T-helper 1 cell treated with Interleukin-12 subunit alpha and Interleukin-12 subunit beta and Interleukin-4 antibody, amounts not matched to agents 30 μg/mL and 1 μg/mL, for 36 hours (primary cell): ENCODE data around the gene TRPV5.

ENCODE experiments used
- H3K27ac Mint-ChIP-seq: one replicate; pipeline ENCODE4 v1.8.0; 2021; ENCODE audit warnings: mild to moderate bottlenecking, mixed read lengths
- H3K27me3 Mint-ChIP-seq: one replicate; pipeline ENCODE4 v1.8.0; 2021; ENCODE audit warnings: low read depth, mixed read lengths
- H3K36me3 Mint-ChIP-seq: one replicate; pipeline ENCODE4 v1.8.0; 2021; ENCODE audit warnings: low read depth, mixed read lengths
- H3K4me1 Mint-ChIP-seq: one replicate; pipeline ENCODE4 v1.8.0; 2021; ENCODE audit warnings: low read depth, mixed read lengths
- H3K4me3 Mint-ChIP-seq: one replicate; pipeline ENCODE4 v1.8.0; 2021; ENCODE audit warnings: mild to moderate bottlenecking, moderate library complexity, mixed read lengths
- H3K9me3 Mint-ChIP-seq: one replicate; pipeline ENCODE4 v1.8.0; 2021; ENCODE audit warnings: mixed read lengths

TRPV5 gene

DNA sequence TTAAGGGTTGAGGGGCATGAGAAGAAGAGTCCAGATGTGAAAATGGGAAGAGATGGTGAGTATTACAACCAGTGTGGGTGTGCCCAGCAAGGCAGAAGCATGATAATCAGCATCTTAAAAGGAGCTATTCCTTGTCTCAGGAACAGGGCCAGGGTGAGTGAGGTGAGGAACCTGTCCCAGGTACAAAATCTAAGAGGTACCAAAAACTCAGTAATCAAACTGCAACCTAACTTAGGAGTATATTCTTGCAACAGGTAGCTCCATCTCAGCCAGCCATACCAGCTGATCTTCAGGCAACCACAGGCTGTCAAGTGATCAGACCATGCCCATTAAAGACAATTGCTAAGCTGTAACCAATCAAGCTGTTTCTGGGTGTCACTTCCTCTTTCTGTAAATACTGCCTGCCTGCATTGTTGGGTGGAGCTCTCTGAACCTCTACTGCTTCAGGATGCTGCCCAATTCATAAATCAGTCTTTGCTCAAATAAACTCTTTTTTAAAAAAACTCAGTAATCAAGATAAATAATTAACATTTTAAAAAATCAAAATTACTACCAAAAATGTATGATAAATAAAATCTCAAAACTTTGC lies 21.2 kb upstream of the TRPV5 start:
- H3K27ac Mint-ChIP-seq: no peak overlapping the region
- peaks cover 2% of the 10 kb centered on the region for H3K36me3 Mint-ChIP-seq
- peaks cover 23% of the 10 kb centered on the region for H3K27me3 Mint-ChIP-seq
- peaks cover 17% of the 10 kb centered on the region for H3K9me3 Mint-ChIP-seq
- H3K4me3 Mint-ChIP-seq: no peak overlapping the region
- no peaks in the 10 kb centered on the region for H3K4me1 Mint-ChIP-seq

DNA sequence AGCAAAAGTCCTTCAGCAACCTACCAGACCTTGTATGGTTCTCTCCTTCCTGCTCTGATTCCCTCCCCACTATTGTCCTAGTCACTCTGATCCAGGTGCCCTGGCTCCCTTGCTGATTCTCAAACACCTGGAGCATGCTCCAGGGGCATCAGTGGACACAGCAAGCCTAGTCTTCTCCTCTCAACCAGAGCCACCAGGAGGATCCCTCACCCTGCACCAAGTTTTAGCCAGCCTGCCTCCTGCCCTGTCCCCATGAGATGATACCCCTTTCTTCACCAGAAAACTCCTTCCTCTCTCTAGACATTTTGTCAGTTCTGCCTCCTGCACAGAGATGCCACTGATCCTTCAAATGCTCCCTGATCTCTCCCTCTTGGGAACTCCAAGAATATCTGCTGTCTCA lies 16.7 kb upstream of the TRPV5 start:
- Mint-ChIP-seq H3K9me3 (peaks cover 9% of the 10 kb centered on the region), H3K4me3 (no peak overlapping the region), H3K36me3 (no peaks in the 10 kb centered on the region), H3K27ac (no peak overlapping the region), H3K27me3 (peaks cover 6% of the 10 kb centered on the region), H3K4me1 (no peaks in the 10 kb centered on the region)

GRCh38 chr7:142948603-142949002 lies 15.1 kb upstream of the TRPV5 start:
- Mint-ChIP-seq H3K36me3 (no peaks in the 10 kb centered on the region), H3K27me3 (peaks cover 6% of the 10 kb centered on the region), H3K4me1 (no peaks in the 10 kb centered on the region), H3K9me3 (no peaks in the 10 kb centered on the region), H3K4me3 (no peak overlapping the region), H3K27ac (no peak overlapping the region)

- Mint-ChIP-seq H3K9me3 (no peaks in the 10 kb centered on the region), H3K36me3 (no peaks in the 10 kb centered on the region), H3K4me1 (no peaks in the 10 kb centered on the region), H3K27me3 (no peaks in the 10 kb centered on the region), H3K27ac (no peak overlapping the region), H3K4me3 (no peak overlapping the region)
Observed at GRCh38 chr7:142945001-142945400, 11.5 kb upstream of the TRPV5 start.

DNA sequence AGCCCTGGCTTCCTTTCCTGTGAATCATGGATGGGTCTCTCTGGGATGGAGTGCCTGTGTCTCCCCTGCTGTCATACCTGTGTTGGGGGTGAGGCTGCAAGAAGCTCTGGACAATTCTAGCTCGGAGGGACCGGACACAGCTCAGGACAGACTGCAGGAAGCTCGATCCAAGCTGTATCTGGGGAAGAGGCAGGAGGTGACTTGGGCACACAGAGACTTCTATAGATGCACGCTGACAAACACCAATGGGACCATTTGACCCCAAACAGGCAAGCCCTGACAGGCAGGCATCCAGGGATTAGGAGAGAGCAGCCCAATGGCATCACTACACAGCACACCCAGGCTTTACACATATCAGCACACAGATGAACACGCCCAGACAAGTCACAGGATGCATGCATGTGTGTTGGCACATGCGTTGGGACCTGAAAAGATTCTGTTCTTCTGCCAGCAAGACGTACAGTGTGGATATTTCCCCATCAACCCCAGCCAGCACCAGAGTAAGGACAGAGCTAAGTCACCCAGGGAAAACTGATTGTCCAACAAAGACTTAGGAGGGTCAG lies 10.2 kb upstream of the TRPV5 start:
- Mint-ChIP-seq H3K27me3 (no peaks in the 10 kb centered on the region), H3K9me3 (no peaks in the 10 kb centered on the region), H3K27ac (no peak overlapping the region), H3K4me1 (no peaks in the 10 kb centered on the region), H3K36me3 (no peaks in the 10 kb centered on the region), H3K4me3 (no peak overlapping the region)

GRCh38 chr7:142942746-142943145 lies 9.2 kb upstream of the TRPV5 start:
- Mint-ChIP-seq H3K36me3 (no peaks in the 10 kb centered on the region), H3K4me1 (no peaks in the 10 kb centered on the region), H3K9me3 (no peaks in the 10 kb centered on the region), H3K27ac (no peak overlapping the region), H3K27me3 (no peaks in the 10 kb centered on the region), H3K4me3 (no peak overlapping the region)

DNA sequence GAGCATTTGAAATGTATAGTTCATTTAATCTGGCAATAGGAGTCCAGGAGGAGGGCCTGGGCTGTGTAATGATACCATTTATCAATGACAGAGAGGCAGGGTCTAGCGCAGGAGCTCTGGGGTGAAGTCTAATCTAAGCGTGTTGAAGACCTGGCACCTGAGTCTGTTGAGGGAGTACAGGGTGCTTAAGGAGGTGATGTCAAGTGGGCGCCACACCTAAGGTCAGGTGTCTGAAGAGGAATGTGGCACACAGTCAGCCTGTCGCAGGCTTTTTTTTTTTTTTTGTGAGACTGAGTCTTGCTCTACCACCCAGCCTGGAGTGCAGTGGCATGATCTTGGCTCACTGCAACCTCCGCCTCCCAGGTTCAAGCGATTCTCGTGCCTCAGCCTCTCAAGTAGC lies 8.0 kb upstream of the TRPV5 start:
- H3K27me3 Mint-ChIP-seq: no peaks in the 10 kb centered on the region
- no peak overlapping the region for H3K4me3 Mint-ChIP-seq
- H3K27ac Mint-ChIP-seq: no peak overlapping the region

DNA sequence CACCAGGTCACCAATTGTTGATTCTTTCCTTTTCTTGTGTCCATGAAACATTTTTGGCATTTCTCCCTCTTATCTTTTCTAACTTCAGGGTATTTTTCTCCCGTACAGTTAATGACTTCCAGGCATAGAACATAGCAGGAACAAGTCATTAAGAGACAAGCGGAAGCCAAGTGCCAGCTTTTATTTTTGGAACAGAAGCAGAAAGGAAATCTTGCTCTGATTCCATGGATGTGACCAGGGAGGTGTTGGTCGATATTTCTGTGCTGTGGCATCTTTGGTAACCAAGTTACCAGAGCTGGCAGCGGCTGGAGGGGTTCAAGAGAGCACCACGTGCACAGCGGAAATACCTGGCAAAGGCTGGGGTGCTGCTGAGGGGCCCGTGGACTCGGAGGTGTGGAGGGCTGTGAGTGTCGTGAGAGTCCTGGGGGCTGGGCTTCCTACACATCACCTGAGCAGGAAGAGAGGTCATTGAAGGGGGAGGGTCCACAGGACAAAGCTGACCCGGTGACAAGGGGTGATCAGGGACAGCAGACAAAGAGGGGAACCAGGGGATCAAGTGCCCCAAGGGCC lies 7.5 kb upstream of the TRPV5 start:
- H3K9me3 Mint-ChIP-seq: no peaks in the 10 kb centered on the region
- no peaks in the 10 kb centered on the region for H3K27me3 Mint-ChIP-seq
- H3K4me1 Mint-ChIP-seq: no peaks in the 10 kb centered on the region
- H3K36me3 Mint-ChIP-seq: no peaks in the 10 kb centered on the region
- no peak overlapping the region for H3K27ac Mint-ChIP-seq
- H3K4me3 Mint-ChIP-seq: no peak overlapping the region

More for the DNA sequence above, 8.0 kb upstream of the TRPV5 start:
- Mint-ChIP-seq H3K36me3 (no peaks in the 10 kb centered on the region), H3K9me3 (no peaks in the 10 kb centered on the region), H3K4me1 (no peaks in the 10 kb centered on the region)

DNA sequence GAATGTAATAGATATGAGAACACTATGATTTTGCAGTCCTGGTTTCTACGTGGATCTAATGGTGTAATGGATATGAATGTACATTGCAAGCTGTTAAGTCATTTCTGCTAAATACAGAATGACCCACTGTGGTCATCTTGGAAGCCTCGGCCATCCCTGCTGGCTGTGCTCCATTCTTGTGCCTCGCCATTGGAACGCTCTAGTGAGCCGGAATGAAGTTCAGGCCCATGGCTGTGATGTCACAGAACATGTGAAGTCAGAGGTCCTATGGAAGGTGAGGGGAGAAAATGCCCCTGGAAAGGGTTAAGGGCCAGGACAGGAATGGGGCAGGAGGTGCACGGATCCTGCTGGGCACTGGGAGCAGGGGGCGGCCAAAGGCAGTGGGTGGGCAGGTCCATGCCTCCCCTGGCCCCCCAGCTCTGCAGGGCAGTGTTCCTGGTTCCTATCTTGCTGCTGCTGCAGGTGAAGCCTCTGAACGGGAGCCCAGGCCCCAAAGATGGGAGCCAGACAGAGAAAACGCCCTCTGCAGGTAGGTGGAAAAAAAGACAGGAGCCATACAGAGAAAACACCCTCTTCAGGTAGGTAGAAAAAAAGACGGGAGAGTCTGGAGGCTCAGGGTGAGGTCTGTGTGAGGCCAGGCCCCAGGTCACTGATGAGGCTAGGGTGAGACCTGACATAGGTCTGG lies 5.8 kb upstream of the TRPV5 start, which contains the start of gene LLCFC1:
LLCFC1 (plus strand) TSS at position 259 of the 685 bp plus-strand sequence; CDS start at position 397, 138 bp downstream.
- no peaks in the 10 kb centered on the region for H3K36me3 Mint-ChIP-seq
- H3K4me1 Mint-ChIP-seq: no peaks in the 10 kb centered on the region
- no peaks in the 10 kb centered on the region for H3K27me3 Mint-ChIP-seq
- H3K27ac Mint-ChIP-seq: no peak within 1 kb of the TSS
- H3K4me3 Mint-ChIP-seq: no peak within 1 kb of the TSS
- no peaks in the 10 kb centered on the region for H3K9me3 Mint-ChIP-seq

DNA sequence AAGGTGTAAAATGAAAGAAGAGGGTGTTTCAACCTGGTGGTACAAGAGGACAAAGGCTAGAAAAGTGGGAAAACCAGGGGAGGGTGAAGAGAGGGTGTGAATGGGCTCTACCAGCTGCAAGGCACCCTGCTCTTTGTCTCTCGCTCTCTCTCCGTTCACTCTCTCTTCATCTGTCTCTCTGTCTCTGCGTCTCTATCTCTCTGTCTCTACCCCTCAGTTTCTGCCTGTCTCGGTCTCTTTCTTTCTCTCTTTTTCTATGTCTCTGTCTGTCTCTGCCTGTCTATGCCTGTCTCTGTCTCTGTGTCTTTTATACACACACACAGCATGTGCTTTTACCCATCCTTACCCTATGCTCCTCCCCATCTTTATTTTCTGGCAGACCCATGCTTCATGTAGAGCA lies 5.1 kb upstream of the TRPV5 start:
- no peaks in the 10 kb centered on the region for H3K4me1 Mint-ChIP-seq
- H3K27ac Mint-ChIP-seq: no peak overlapping the region
- no peaks in the 10 kb centered on the region for H3K27me3 Mint-ChIP-seq
- H3K36me3 Mint-ChIP-seq: no peaks in the 10 kb centered on the region
- H3K9me3 Mint-ChIP-seq: no peaks in the 10 kb centered on the region
- H3K4me3 Mint-ChIP-seq: no peak overlapping the region

GRCh38 chr7:142935941-142936565 lies 2.5 kb upstream of the TRPV5 start:
- Mint-ChIP-seq H3K27me3 (no peaks in the 10 kb centered on the region), H3K27ac (no peak overlapping the region), H3K36me3 (no peaks in the 10 kb centered on the region), H3K4me1 (no peaks in the 10 kb centered on the region), H3K9me3 (no peaks in the 10 kb centered on the region), H3K4me3 (no peak overlapping the region)

DNA sequence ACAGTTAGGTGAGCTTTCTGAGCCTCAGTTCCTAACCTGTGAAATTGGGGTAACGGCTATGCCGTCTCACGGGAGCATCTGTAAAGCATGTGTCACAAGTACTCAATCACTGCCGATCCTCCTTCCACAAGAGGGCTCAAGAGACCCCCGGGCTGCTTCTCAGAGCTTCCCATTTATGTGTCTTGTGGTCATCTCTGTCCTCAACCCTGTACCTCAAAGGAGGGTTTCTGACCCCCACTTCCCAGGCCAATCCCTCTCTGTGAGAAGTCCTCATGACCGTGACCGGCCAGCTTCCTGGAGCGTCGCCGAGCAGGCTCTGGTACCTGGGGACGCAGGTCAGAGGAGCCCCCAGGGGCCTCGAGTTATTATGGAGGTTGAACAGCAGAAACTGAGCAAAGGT lies 510 bp upstream of the TRPV5 start:
- Mint-ChIP-seq H3K9me3 (no peaks in the 10 kb centered on the region), H3K27ac (no peak overlapping the region), H3K27me3 (no peaks in the 10 kb centered on the region), H3K4me1 (no peaks in the 10 kb centered on the region), H3K4me3 (no peak overlapping the region), H3K36me3 (no peaks in the 10 kb centered on the region)

DNA sequence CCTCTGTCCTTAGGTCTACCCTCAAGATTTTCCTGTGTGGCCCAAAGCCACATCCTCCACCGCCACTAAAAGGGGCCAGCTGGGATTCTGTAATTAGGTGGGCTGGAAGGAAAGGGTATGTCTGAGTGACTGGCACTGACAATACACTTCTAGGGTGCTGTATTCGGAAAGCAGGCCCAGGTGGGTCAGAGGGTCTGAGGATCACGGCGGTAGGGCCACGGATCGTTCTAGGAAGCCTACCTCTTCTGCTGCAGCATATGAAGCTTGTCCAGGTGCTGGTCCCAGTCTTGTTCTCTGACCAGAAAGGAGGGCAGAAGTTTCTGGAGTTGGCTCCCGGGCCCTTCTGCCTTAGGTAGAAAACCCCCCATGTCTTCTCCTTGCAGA lies 462 bp downstream of the TRPV5 start:
- H3K4me1 Mint-ChIP-seq: no peaks in the 10 kb centered on the region
- no peak overlapping the region for H3K4me3 Mint-ChIP-seq

GRCh38 chr7:142932386-142933091 lies 1.0 kb downstream of the TRPV5 start:
- no peak overlapping the region for H3K4me3 Mint-ChIP-seq
- H3K9me3 Mint-ChIP-seq: no peaks in the 10 kb centered on the region
- no peaks in the 10 kb centered on the region for H3K4me1 Mint-ChIP-seq
- H3K36me3 Mint-ChIP-seq: no peaks in the 10 kb centered on the region
- H3K27ac Mint-ChIP-seq: no peak overlapping the region
- H3K27me3 Mint-ChIP-seq: no peaks in the 10 kb centered on the region

More for the DNA sequence above, 462 bp downstream of the TRPV5 start:
- no peaks in the 10 kb centered on the region for H3K9me3 Mint-ChIP-seq
- H3K27ac Mint-ChIP-seq: no peak overlapping the region
- no peaks in the 10 kb centered on the region for H3K36me3 Mint-ChIP-seq
- no peaks in the 10 kb centered on the region for H3K27me3 Mint-ChIP-seq
